Measurements from ENCODE around the gene RNF213. TPM values are rescaled to one million over a fixed set of nuclear protein-coding genes. Genes with fewer than 3 reads are reported as not detected.

The RNF213 gene
- total RNA-seq, 1 donor from 2014 or later, result 47.3 TPM

DNA sequence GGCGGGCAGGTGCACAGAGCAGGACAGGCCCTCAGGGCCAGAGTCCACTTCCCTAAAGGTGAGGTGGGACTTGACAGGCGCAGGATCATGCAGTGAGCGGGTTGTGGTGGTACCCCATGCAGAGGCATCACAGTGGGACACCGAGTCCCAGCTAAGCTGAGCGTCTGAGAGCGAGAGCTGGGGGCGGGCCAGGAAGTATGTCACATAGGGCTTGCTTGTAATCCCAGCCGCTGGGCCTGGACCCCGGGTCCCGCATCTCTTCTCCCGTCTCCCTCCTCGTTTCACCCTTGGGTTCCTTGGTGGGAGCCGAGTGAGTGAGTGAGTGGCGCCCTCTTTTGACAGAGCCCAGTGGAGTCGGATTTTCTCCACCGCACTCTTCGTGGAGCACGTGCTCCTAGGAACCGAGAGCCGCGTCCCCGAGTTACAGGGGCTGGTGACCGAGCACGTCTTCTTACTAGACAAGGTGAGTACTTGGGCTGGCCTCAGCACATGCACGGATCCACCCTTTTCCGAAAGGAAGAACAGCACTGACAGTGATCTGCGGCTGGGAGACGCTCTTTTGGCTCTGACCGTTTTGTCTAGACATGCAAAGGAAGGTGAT lies 103.5 kb downstream of the RNF213 start:
- H3K4me3 Mint-ChIP-seq, result no peak overlapping the region
- H3K27me3 Mint-ChIP-seq, result no peaks in the 10 kb centered on the region
- peaks cover 22% of the 10 kb centered on the region for H3K36me3 Mint-ChIP-seq
- H3K4me1 Mint-ChIP-seq (ENCODE audit: unreplicated experiment), result peaks cover 7% of the 10 kb centered on the region
- no peaks in the 10 kb centered on the region for H3K9me3 Mint-ChIP-seq
- DNase-seq (ENCODE audit: extremely low spot score, unreplicated experiment), result no peak
- TF ChIP-seq, protein P1, sequence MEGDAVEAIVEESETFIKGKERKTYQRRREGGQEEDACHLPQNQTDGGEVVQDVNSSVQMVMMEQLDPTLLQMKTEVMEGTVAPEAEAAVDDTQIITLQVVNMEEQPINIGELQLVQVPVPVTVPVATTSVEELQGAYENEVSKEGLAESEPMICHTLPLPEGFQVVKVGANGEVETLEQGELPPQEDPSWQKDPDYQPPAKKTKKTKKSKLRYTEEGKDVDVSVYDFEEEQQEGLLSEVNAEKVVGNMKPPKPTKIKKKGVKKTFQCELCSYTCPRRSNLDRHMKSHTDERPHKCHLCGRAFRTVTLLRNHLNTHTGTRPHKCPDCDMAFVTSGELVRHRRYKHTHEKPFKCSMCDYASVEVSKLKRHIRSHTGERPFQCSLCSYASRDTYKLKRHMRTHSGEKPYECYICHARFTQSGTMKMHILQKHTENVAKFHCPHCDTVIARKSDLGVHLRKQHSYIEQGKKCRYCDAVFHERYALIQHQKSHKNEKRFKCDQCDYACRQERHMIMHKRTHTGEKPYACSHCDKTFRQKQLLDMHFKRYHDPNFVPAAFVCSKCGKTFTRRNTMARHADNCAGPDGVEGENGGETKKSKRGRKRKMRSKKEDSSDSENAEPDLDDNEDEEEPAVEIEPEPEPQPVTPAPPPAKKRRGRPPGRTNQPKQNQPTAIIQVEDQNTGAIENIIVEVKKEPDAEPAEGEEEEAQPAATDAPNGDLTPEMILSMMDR (conservative IDR thresholded peaks at IDR 0.05), result peak; percentile 60
- H3K27ac Mint-ChIP-seq, result no peak overlapping the region

DNA sequence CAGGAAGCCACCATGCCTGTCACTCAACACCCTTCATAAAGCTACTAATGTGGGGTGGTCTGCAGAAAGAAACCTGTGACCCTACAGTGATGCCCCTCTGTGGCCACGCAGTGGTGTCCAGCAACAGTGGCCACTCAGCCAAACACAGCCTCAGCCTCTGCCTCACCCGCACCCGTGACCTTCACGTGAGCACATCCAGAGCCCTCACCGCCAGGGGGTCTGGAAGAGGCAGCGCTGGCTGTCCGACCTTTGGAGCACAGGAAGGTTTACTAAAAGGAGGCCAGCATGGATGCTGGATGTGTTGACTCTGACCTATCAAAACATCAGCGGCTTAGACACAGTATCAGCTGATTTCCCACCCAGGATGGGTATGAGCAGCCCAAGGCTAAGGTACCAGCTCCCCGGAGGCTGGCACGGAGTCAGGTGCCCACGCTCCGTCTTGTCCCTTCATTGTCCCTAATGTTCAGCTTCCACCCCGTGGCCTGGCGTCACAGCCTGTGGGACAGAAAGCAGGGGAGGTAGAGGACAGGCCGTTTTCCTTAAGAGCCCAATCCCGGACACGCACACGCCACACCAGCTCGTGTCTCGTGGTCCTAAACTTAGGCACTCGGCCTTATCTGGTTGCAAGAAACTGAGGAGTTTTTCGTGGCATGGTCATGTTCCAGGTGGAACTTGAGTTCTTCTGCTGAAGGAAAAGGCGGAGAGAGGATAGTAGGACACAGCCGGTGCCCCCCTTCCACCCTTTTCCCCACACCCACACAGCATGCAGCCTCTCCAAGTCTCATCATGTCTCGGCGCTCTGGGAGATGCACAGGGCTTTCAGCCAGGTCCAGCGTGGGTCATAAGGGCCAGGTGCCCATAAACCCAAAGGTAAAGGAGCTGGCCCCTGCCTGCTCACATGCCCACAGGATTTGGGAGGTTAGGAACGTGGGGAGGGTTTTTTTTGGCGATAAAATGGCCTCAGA lies 104.6 kb downstream of the RNF213 start:
- peaks cover 21% of the 10 kb centered on the region for H3K36me3 Mint-ChIP-seq

DNA sequence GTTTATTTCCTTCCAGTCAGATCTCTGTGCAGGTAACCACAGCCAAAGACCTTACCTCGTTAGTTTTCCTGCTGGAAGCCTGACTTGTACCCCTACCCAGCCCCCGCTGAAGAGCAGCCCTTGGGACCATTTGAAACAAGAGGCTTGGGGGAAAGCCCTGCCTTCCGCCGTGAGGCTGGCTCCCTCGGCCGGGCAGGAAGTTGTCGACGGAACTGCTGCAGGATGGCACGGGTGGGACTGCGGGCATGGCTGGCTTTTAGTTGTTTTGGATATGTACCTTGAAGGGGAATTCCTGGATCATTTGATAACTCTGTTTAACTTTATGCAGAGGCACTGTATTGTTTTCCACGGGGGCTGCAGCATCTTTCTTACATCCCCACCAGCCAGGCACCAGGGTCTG lies 105.3 kb downstream of the RNF213 start:
- H3K27me3 Mint-ChIP-seq, result no peaks in the 10 kb centered on the region
- H3K4me3 Mint-ChIP-seq, result no peak overlapping the region
- no peak for DNase-seq (ENCODE audit: extremely low spot score, unreplicated experiment)
- H3K9me3 Mint-ChIP-seq, result no peaks in the 10 kb centered on the region
- TF ChIP-seq, protein P1 (conservative IDR thresholded peaks at IDR 0.05), result no peak
- H3K4me1 Mint-ChIP-seq (ENCODE audit: unreplicated experiment), result peaks cover 7% of the 10 kb centered on the region
- H3K36me3 Mint-ChIP-seq, result peaks cover 15% of the 10 kb centered on the region
- H3K27ac Mint-ChIP-seq, result no peak overlapping the region

More for the DNA sequence above, 104.6 kb downstream of the RNF213 start:
- Mint-ChIP-seq H3K27me3 (no peaks in the 10 kb centered on the region), H3K4me1 (ENCODE audit: unreplicated experiment) (peaks cover 7% of the 10 kb centered on the region), H3K27ac (no peak overlapping the region), H3K4me3 (no peak overlapping the region), H3K9me3 (no peaks in the 10 kb centered on the region)
- TF ChIP-seq, protein P1 (conservative IDR thresholded peaks at IDR 0.05), result no peak
- no peak for DNase-seq (ENCODE audit: extremely low spot score, unreplicated experiment)

DNA sequence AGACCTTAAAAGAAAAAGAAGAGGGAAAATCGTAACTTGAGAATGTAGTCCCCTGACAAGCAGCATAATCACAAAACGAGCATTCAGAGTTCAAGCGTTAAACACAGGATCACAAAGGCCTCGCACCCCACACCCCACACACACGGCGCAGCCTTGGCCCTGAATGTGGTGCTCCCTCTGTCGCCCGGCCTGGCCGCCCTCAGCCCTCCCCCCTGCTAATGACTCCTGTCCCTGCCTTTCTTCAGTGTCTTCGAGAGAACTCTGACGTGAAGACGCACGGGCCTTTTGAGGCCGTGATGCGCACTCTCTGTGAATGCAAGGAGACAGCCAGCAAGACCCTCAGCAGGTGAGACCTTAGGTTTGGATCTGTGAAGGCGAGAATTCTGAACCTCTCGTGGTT lies 106.9 kb downstream of the RNF213 start:
- H3K27me3 Mint-ChIP-seq, result no peaks in the 10 kb centered on the region
- H3K4me1 Mint-ChIP-seq (ENCODE audit: unreplicated experiment), result peaks cover 7% of the 10 kb centered on the region
- no peaks in the 10 kb centered on the region for H3K9me3 Mint-ChIP-seq
- no peak overlapping the region for H3K4me3 Mint-ChIP-seq
- H3K36me3 Mint-ChIP-seq, result peaks cover 11% of the 10 kb centered on the region
- TF ChIP-seq, protein P1 (conservative IDR thresholded peaks at IDR 0.05), result no peak
- no peak for DNase-seq (ENCODE audit: extremely low spot score, unreplicated experiment)
- H3K27ac Mint-ChIP-seq, result no peak overlapping the region

DNA sequence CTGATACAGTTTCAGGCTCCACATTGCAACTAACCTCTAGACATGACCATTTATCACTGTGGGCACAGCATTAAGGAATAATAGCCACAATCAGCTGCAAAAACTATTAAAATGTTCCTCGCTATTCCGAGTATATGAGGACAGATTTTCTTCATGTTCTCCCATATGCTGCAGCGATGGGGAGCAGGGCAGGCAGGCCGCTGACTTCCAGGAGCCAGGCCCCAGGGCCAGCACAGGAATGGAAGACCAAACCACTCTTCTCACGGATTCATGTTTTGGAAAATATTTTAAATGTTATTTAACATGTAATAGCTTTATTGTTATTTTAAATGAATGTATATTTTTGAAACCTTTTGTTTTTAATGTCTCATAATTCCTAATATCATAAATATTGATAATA lies 110.5 kb downstream of the RNF213 start:
- DNase-seq (ENCODE audit: extremely low spot score, unreplicated experiment), result no peak
- Mint-ChIP-seq H3K36me3 (peaks cover 17% of the 10 kb centered on the region), H3K9me3 (no peaks in the 10 kb centered on the region), H3K4me1 (ENCODE audit: unreplicated experiment) (peaks cover 7% of the 10 kb centered on the region), H3K4me3 (no peak overlapping the region), H3K27ac (no peak overlapping the region), H3K27me3 (no peaks in the 10 kb centered on the region)
- TF ChIP-seq, protein P1 (conservative IDR thresholded peaks at IDR 0.05), result no peak

Measured in type B pancreatic cell (in vitro differentiated cells).